GM21723 (cell line): ENCODE results near the gene NRXN3.

ENCODE experiments used
- ATAC-seq: cut with Tn5 transposase; IDR thresholded peaks from one replicate; pipeline ENCODE4 v1.9.1; 2021; ENCODE audit warnings: mild to moderate bottlenecking, moderate library complexity; ENCODE audit not compliant: unreplicated experiment

Gene NRXN3

GRCh38 chr14:79699206-79699605, 1529.0 kb downstream of the NRXN3 start:
- no peak for ATAC-seq

- ATAC-seq = no peak
These were observed 1531.2 kb downstream of the NRXN3 start for GRCh38 chr14:79701371-79701770.

- ATAC-seq = no peak
These were observed 1532.0 kb downstream of the NRXN3 start for GRCh38 chr14:79702197-79702596.

GRCh38 chr14:79703209-79703608, 1533.0 kb downstream of the NRXN3 start:
- ATAC-seq = no peak

GRCh38 chr14:79704041-79704807, 1534.1 kb downstream of the NRXN3 start:
- no peak for ATAC-seq

- no peak for ATAC-seq
These were observed 1535.1 kb downstream of the NRXN3 start for GRCh38 chr14:79705126-79705894.

GRCh38 chr14:79706382-79706781, 1536.2 kb downstream of the NRXN3 start:
- ATAC-seq = no peak

- no peak for ATAC-seq
These were observed 1538.5 kb downstream of the NRXN3 start for GRCh38 chr14:79708426-79709388.

GRCh38 chr14:79709573-79709972, 1539.4 kb downstream of the NRXN3 start:
- no peak for ATAC-seq

- no peak for ATAC-seq
These were observed 1542.3 kb downstream of the NRXN3 start for GRCh38 chr14:79712302-79712950.

- no peak for ATAC-seq
These were observed 1551.4 kb downstream of the NRXN3 start for GRCh38 chr14:79721399-79722084.

- no peak for ATAC-seq
These were observed 1555.0 kb downstream of the NRXN3 start for GRCh38 chr14:79724934-79725717.

- ATAC-seq = no peak
These were observed 1557.7 kb downstream of the NRXN3 start for GRCh38 chr14:79727900-79728299.

- ATAC-seq = no peak
These were observed 1558.2 kb downstream of the NRXN3 start for GRCh38 chr14:79728331-79728730.

- no peak for ATAC-seq
These were observed 1559.6 kb downstream of the NRXN3 start for GRCh38 chr14:79729731-79730130.

GRCh38 chr14:79730196-79730595, 1560.0 kb downstream of the NRXN3 start:
- ATAC-seq = no peak

GRCh38 chr14:79730953-79731352, 1560.8 kb downstream of the NRXN3 start:
- no peak for ATAC-seq

GRCh38 chr14:79732911-79733655, 1562.9 kb downstream of the NRXN3 start:
- ATAC-seq = no peak

- no peak for ATAC-seq
These were observed 1564.0 kb downstream of the NRXN3 start for GRCh38 chr14:79734151-79734550.
